ENCODE results near the gene GPLD1.

GRCh38 chr6:24490948-24491347, 1.6 kb upstream of the GPLD1 start:
- TF ChIP-seq CTCF (conservative IDR thresholded peaks at IDR 0.05 in 1 of 2, IDR thresholded peaks at IDR 0.05 in 1 of 2; ENCODE audit: low read depth in 1 of 2, low read length in 2 of 2) (no peak), EZH2 (IDR thresholded peaks at IDR 0.05; ENCODE audit: low read length, missing control alignments) (no peak)
